Measurements from ENCODE around the gene PRRG4.

The PRRG4 gene

GRCh38 chr11:32893093-32893342 is 63.3 kb downstream of the PRRG4 start:
- Histone ChIP-seq H3K9me3 (ENCODE audit: control insufficient read depth, low read length) (no peaks in the 10 kb centered on the region), H3K4me1 (ENCODE audit: control insufficient read depth, insufficient read depth, low read length, poor library complexity, severe bottlenecking) (peaks cover 4% of the 10 kb centered on the region), H3K4me3 (ENCODE audit: extremely low read depth, insufficient read depth, low read length, poor library complexity, severe bottlenecking) (peak overlapping the region; percentile 90), H3K27ac (ENCODE audit: low read depth, low read length, severe bottlenecking) (peak overlapping the region; percentile 88), H3K36me3 (ENCODE audit: control insufficient read depth, insufficient read depth, low read length) (peaks cover 6% of the 10 kb centered on the region)
- 0% methylated on average over 15 of the region's 32 CpGs; no CpG with 5 or more reads in 1 of the 2 experiments for WGBS, 2 experiments (ENCODE audit: insufficient coverage in 2 of 2)

DNA sequence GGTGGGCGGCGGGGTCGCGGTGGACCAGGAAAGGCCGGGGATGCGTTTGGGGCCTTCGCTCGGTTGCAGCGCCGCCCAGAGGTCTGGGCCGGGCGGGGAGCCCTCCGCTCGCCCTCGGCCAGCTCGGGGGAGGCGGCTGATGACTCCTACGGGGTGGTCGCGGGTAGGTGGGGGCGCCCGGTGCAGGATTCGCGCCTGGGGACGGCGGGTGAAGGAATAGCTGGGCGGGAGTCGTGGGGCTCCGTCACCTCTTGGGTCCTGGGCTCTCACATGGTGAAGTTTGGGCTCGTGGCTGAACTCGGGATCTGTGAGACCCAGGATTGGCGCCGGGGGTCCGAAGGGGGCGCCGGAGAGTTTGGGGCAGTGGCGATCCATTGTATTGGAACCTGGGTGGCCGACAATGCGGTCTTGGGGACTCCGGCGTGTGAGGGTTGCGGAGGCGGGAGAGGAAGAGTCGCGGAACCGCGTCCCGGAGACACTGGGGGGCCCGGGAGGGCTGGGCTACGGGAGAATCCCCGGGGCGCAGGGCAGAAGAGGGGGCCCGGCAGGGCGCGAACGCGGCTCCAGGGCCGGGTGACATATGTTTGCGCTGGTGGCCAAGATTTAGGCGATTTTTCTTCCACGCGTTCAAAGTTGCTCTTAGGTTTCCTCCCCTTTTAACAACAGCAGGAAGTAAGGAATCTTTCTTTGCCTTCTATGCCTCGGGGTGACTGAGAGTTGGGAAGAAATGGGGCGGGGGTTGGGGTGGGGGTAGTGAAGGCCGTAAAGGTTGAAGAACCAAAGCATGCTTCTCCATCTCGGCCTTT is 63.8 kb downstream of the PRRG4 start:
- Histone ChIP-seq H3K36me3 (ENCODE audit: control insufficient read depth, insufficient read depth, low read length) (peaks cover 11% of the 10 kb centered on the region), H3K9me3 (ENCODE audit: control insufficient read depth, low read length) (no peaks in the 10 kb centered on the region), H3K4me1 (ENCODE audit: control insufficient read depth, insufficient read depth, low read length, poor library complexity, severe bottlenecking) (peaks cover 4% of the 10 kb centered on the region), H3K27ac (ENCODE audit: low read depth, low read length, severe bottlenecking) (peak overlapping the region; percentile 83), H3K4me3 (ENCODE audit: extremely low read depth, insufficient read depth, low read length, poor library complexity, severe bottlenecking) (peak overlapping the region; percentile 90)
- 0 to 1% methylated on average over 39 to 48 of the region's 66 CpGs for WGBS, 2 experiments (ENCODE audit: insufficient coverage in 2 of 2)

- Histone ChIP-seq H3K4me1 (ENCODE audit: control insufficient read depth, insufficient read depth, low read length, poor library complexity, severe bottlenecking) (peaks cover 4% of the 10 kb centered on the region), H3K27ac (ENCODE audit: low read depth, low read length, severe bottlenecking) (peak overlapping the region; percentile 83), H3K36me3 (ENCODE audit: control insufficient read depth, insufficient read depth, low read length) (peaks cover 18% of the 10 kb centered on the region), H3K9me3 (ENCODE audit: control insufficient read depth, low read length) (no peaks in the 10 kb centered on the region), H3K4me3 (ENCODE audit: extremely low read depth, insufficient read depth, low read length, poor library complexity, severe bottlenecking) (peak overlapping the region; percentile 90)
- WGBS, 2 experiments (ENCODE audit: insufficient coverage in 2 of 2) = 0% methylated on average over 8 to 9 of the region's 14 CpGs
These were observed 64.6 kb downstream of the PRRG4 start for GRCh38 chr11:32894149-32894827.

GRCh38 chr11:32894921-32895320 is 65.2 kb downstream of the PRRG4 start:
- peaks cover 25% of the 10 kb centered on the region for H3K36me3 ChIP-seq (ENCODE audit: control insufficient read depth, insufficient read depth, low read length)
- H3K27ac ChIP-seq (ENCODE audit: low read depth, low read length, severe bottlenecking) = peak overlapping the region; percentile 83
- H3K4me1 ChIP-seq (ENCODE audit: control insufficient read depth, insufficient read depth, low read length, poor library complexity, severe bottlenecking) = peaks cover 4% of the 10 kb centered on the region
- 13% methylated on average over 1 of the region's 3 CpGs; no CpG with 5 or more reads in 1 of the 2 experiments for WGBS, 2 experiments (ENCODE audit: insufficient coverage in 2 of 2)
- no peaks in the 10 kb centered on the region for H3K9me3 ChIP-seq (ENCODE audit: control insufficient read depth, low read length)
- H3K4me3 ChIP-seq (ENCODE audit: extremely low read depth, insufficient read depth, low read length, poor library complexity, severe bottlenecking) = peak overlapping the region; percentile 90

DNA sequence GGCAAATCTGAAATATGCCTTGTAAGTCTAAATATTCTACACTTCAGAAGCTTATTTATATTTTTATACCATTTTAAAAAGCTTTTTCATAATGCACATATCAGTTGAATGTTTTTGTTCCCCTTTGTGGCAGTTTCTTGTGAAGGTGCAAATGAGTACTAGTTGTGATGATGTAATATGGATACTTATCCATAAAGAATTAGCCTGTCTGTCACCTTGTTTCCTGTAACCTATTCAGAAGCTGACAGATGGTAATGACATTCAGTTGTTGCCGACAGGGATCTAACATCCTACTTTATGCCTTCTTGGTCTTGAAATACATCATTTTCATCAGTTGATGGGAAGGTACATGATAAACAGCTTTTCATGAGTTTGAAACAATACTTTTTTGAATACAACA is 65.7 kb downstream of the PRRG4 start:
- H3K4me1 ChIP-seq (ENCODE audit: control insufficient read depth, insufficient read depth, low read length, poor library complexity, severe bottlenecking) = peaks cover 4% of the 10 kb centered on the region
- no peak overlapping the region for H3K27ac ChIP-seq (ENCODE audit: low read depth, low read length, severe bottlenecking)
- peak overlapping the region; percentile 90 for H3K4me3 ChIP-seq (ENCODE audit: extremely low read depth, insufficient read depth, low read length, poor library complexity, severe bottlenecking)
- no CpG with 5 or more reads among the region's 1 CpG for WGBS, 2 experiments (ENCODE audit: insufficient coverage in 2 of 2)
- no peaks in the 10 kb centered on the region for H3K9me3 ChIP-seq (ENCODE audit: control insufficient read depth, low read length)
- H3K36me3 ChIP-seq (ENCODE audit: control insufficient read depth, insufficient read depth, low read length) = peaks cover 30% of the 10 kb centered on the region

GRCh38 chr11:32897103-32897502 is 67.4 kb downstream of the PRRG4 start:
- WGBS, 2 experiments (ENCODE audit: insufficient coverage in 2 of 2) = 100% methylated on average over 1 of the region's 1 CpG
- Histone ChIP-seq H3K9me3 (ENCODE audit: control insufficient read depth, low read length) (no peaks in the 10 kb centered on the region), H3K4me3 (ENCODE audit: extremely low read depth, insufficient read depth, low read length, poor library complexity, severe bottlenecking) (no peak overlapping the region)

GRCh38 chr11:32899438-32899837 is 69.7 kb downstream of the PRRG4 start:
- H3K4me1 ChIP-seq (ENCODE audit: control insufficient read depth, insufficient read depth, low read length, poor library complexity, severe bottlenecking) = peaks cover 10% of the 10 kb centered on the region
- H3K4me3 ChIP-seq (ENCODE audit: extremely low read depth, insufficient read depth, low read length, poor library complexity, severe bottlenecking) = no peak overlapping the region
- no peaks in the 10 kb centered on the region for H3K9me3 ChIP-seq (ENCODE audit: control insufficient read depth, low read length)
- no peak overlapping the region for H3K27ac ChIP-seq (ENCODE audit: low read depth, low read length, severe bottlenecking)
- H3K36me3 ChIP-seq (ENCODE audit: control insufficient read depth, insufficient read depth, low read length) = peaks cover 49% of the 10 kb centered on the region

More at GRCh38 chr11:32897103-32897502, 67.4 kb downstream of the PRRG4 start:
- no peak overlapping the region for H3K27ac ChIP-seq (ENCODE audit: low read depth, low read length, severe bottlenecking)
- peaks cover 44% of the 10 kb centered on the region for H3K36me3 ChIP-seq (ENCODE audit: control insufficient read depth, insufficient read depth, low read length)
- peaks cover 4% of the 10 kb centered on the region for H3K4me1 ChIP-seq (ENCODE audit: control insufficient read depth, insufficient read depth, low read length, poor library complexity, severe bottlenecking)

DNA sequence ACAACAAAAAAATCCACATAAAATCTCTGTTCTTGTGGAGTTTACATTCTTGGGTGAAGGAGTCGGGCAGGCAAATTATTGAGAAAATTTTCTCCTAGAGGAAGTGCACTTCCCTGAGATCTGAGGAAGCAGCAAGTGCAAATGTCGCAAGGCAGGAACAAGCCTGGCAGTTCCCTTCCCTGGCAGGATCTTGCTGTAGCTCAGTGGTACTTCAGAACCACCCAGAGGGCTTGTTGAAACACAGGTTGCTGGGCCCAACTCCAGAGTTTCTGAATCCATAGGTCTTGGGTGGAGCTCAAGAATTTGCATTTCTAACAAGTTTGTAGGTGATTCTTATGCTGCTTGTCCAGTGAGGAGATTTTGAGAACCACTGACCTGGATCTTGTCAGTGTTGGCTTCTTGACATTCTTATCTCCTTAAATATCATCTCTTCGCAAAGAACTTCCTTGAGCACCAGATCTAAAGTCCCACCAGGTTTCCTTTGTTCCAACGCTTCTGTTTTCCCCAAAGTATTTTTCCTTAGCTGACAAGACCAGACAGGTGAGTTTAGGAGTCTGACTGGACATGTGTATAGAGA is 72.5 kb downstream of the PRRG4 start:
- Histone ChIP-seq H3K4me3 (ENCODE audit: extremely low read depth, insufficient read depth, low read length, poor library complexity, severe bottlenecking) (no peak overlapping the region), H3K9me3 (ENCODE audit: control insufficient read depth, low read length) (no peaks in the 10 kb centered on the region), H3K4me1 (ENCODE audit: control insufficient read depth, insufficient read depth, low read length, poor library complexity, severe bottlenecking) (peaks cover 8% of the 10 kb centered on the region), H3K36me3 (ENCODE audit: control insufficient read depth, insufficient read depth, low read length) (peaks cover 54% of the 10 kb centered on the region), H3K27ac (ENCODE audit: low read depth, low read length, severe bottlenecking) (no peak overlapping the region)
- 89 to 93% methylated on average over 2 to 3 of the region's 4 CpGs for WGBS, 2 experiments (ENCODE audit: insufficient coverage in 2 of 2)

- Histone ChIP-seq H3K4me1 (ENCODE audit: control insufficient read depth, insufficient read depth, low read length, poor library complexity, severe bottlenecking) (peaks cover 8% of the 10 kb centered on the region), H3K36me3 (ENCODE audit: control insufficient read depth, insufficient read depth, low read length) (peaks cover 47% of the 10 kb centered on the region), H3K4me3 (ENCODE audit: extremely low read depth, insufficient read depth, low read length, poor library complexity, severe bottlenecking) (no peak overlapping the region), H3K27ac (ENCODE audit: low read depth, low read length, severe bottlenecking) (no peak overlapping the region), H3K9me3 (ENCODE audit: control insufficient read depth, low read length) (no peaks in the 10 kb centered on the region)
- WGBS, 2 experiments (ENCODE audit: insufficient coverage in 2 of 2) = 100% methylated on average over 1 of the region's 3 CpGs; no CpG with 5 or more reads in 1 of the 2 experiments
These were observed 75.4 kb downstream of the PRRG4 start for GRCh38 chr11:32905028-32905667.
